Measurements from ENCODE around the gene FKBP2.
A peak's percentile ranks its signal among the peaks of the same experiment; 100 is the strongest.

DNA sequence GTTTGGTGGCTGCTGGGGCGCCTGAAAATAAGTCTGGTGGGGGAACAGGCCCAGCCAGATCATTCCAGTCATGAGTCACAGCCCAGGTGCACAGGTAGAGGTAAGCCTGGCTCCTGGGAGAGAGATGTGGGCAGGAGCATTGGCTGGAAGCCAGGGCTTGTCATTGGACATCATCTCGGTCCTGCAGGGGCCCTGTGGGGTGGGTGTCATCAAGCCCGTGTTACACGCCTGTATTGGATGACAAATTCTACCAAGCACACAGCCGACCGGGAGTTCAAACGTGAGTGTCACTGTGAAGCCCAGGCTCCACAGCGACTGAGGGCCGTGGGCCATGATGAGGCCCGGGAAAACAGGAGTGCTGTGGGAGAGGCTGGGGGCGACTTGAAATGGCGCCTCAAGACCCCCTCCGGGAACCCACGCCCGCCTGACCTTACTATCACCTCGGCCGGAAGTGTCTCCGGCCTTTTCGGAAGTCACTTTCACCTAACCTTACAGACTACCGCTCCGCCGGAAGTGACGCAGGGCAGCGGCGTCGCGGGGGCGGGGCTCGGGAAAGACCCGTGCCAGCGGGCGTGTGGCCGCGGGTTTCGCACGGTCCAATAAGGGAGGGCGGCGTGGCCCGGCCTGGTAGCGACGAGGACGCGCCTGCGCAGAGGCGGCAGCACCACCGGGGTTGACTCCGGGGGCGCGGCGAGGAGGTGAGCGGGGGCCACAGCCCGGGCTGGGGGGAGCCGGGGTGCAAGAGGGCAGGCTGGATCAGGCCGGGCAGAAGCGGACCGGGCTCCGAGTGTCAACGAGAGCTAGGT is at the start of gene FKBP2:
- TF ChIP-seq TAF1 (IDR thresholded peaks at IDR 0.05; ENCODE audit: low read depth, low read length) (peak; percentile 91), POLR2A (IDR thresholded peaks at IDR 0.05; ENCODE audit: low read depth, low read length) (peak; percentile 69), POLR2AphosphoS5 (IDR thresholded peaks at IDR 0.05; ENCODE audit: low read depth, low read length) (peak; percentile 84), SPI1 (IDR thresholded peaks at IDR 0.05; ENCODE audit: low read depth, low read length) (no peak), POU2F2 (IDR thresholded peaks at IDR 0.05; ENCODE audit: low read depth, low read length) (no peak)
